ENCODE results near the gene NTN3.
"Not testable (repeated sequence)": the region's sequence is repeated elsewhere in the genome, so short reads cannot be mapped to it uniquely, and the experiment has no call there.

NTN3 gene

DNA sequence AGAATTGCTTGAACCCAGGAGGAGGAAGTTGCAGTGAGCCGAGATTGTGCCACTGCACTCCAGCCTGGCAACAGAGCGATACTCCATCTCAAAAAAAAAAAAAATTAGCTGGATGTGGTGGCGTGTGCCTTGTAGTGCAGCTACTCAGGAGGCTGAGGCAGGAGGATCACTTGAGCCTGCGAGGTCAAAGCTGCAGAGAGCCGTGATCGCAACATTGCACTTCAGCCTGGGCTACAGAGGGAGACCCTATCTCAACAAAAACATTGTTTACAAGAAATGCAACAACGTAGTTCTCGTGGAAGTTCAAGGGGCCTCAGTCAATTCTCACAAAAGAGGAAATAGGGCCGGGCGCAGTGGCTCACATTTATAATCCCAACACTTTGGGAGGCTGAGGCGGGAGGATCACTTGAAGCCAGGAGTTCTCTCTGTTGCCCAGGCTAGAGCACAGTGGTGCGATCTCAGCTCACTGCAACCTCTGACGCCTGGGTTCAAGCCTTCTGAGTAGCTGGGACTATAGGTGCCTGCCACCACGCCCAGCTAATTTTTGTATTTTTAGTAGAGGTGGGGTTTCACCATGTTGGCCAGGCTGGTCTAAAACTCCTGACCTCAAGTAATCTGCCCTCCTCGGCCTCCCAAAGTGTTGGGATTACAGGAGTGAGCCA, 29.8 kb upstream of the NTN3 start:
- DNase-seq: not testable (repeated sequence)

DNA sequence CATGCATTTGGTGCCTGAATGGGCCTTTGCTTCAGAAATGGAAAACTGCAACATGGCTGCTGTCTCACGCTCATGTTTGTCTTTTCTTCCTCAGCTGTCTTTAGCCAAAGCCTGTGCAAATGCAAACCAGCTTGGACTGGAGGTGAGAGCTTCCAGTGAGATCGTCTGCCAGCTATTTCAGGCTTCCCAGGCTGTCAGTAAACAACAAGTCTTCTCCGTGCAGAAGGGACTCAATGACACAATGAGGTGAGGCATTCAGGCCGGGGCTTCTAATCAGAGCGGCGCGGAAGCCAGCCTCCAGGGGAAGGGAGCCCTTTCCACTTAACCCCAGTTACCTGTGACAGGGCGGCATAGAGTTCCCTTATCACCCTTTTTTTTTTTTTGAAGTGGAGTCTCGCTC, 27.5 kb upstream of the NTN3 start:
- no peak for DNase-seq

DNA sequence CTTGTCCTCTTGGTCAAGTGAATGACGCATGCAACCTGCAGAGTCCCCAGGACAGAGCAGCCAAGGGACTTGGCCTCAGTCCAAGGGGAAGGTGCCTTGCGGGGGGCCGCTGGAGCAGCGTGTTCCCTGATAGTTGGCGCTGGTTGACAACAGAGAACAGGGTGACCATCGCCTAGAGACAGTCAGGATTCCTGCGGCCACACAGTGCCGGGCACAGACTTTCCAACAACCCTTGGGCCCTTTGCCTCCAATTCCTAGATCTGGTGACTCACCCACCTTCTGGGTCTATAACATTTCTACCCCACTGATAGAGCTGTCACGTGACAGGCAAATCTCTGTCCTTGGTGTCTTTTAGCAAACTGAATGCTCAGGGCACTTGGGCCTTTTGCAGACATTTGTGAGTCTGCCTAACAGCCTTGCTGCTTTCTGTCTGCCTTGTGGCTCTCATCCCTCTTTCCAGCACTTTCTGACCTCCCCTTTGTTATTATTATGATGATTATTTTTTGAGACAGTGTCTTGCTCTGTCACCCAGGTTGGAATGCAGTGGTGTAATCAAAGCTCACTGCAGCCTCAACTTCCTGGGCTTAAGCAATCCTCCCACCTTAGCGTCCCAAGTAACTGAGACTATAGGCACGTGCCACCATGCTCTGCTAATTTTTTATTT, 23.0 kb upstream of the NTN3 start:
- DNase-seq: no peak

DNA sequence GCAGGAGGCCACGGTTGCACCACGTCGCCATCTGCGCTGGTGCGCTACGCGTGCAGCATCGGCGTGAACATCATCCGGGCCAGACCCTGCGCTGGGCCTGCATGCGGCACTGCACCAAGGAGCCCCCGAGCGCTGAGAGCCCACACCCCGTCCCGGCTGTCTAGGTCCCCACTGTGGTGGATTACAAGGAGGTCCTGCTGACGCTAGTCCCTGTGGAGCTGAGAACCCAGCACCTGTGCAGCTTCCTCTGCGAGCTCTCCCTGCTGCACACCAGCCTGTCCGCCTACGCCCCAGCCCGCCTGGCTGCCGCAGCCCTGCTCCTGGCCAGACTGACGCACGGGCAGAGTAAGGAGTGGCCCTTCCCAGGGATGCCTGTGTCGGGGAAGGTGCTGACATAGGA, 22.0 kb upstream of the NTN3 start:
- DNase-seq: no peak

DNA sequence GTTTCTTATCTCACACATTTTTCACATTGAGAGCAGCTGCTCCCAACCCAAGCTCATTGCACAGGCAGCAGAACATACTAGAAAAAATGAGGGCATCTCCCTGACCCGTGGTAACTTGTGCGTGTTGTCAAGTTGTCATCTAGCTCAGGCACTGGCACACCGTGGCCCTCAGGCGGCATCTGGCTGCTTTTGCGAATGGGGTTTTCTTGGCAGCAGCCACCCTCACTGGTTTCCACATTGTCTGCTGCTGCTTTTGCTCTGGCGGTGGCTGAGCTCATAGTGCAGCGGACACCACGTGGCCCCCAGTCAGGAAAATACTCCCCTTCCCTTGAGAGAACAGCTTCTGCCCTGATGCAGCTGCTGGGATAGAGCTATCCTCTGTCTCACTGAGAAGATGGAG, 20.6 kb upstream of the NTN3 start:
- DNase-seq: no peak

DNA sequence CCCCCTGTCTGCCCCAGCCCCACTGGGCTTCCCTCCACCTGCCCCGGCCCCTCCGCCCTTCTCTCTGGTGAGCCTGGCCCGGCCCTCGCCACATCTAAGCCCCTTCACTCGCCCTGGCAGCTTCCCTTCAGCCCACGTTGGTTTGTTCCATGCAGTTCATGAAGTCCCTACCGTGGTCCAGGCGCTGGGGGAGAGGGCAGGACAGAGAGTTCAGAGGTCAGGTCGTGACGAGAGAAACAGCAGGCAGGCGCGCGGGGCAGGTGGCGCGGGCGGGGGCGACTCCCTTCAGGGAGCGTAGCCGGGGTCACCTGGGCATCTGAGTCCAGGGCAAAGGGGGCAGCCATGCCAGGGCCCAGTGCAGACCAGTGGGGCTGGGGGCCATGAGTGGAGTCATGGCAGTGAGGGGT, 20.1 kb upstream of the NTN3 start:
- DNase-seq: no peak

DNA sequence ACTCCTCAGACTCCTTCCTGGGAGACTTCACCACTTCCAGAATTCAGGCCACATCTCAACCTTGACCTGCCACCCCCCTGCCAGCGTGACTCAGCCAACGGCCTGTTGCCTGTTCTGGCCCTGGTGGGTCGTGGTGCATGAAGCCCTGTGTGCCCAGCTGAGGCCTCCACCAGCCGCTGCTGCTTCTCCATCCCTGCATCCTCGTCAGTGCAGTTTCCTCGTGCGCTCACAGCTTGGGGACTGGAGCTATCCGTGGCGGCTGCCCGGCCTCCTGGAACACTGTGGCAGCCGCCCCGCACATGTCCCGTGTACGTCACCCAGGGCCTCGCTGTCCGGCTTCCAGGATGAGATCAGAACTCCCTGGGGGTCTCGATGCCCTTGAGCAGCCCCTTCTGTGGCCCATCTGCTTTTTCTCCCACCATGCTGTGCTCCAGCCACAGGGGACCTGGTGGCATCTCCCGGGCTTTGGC, 19.2 kb upstream of the NTN3 start:
- DNase-seq: no peak

DNA sequence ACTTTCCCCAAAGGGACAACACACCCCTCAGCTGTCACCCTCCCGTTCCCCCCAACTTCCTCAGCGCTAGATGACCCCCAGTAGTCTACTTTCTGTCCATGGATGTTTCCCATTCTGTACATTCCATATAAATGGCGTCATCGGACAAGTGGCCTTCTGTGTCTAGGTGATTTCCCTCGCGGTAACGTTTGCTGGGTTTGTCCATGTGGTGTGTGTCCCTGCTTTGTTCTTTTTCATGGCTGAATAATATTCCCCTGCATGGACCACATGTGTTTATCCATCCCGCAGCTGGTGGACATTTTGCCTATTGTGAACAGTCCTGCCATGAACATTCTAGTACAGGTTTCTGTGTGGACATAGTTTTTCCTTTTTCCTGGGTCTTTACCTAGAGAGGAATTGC, 18.4 kb upstream of the NTN3 start:
- DNase-seq: no peak

DNA sequence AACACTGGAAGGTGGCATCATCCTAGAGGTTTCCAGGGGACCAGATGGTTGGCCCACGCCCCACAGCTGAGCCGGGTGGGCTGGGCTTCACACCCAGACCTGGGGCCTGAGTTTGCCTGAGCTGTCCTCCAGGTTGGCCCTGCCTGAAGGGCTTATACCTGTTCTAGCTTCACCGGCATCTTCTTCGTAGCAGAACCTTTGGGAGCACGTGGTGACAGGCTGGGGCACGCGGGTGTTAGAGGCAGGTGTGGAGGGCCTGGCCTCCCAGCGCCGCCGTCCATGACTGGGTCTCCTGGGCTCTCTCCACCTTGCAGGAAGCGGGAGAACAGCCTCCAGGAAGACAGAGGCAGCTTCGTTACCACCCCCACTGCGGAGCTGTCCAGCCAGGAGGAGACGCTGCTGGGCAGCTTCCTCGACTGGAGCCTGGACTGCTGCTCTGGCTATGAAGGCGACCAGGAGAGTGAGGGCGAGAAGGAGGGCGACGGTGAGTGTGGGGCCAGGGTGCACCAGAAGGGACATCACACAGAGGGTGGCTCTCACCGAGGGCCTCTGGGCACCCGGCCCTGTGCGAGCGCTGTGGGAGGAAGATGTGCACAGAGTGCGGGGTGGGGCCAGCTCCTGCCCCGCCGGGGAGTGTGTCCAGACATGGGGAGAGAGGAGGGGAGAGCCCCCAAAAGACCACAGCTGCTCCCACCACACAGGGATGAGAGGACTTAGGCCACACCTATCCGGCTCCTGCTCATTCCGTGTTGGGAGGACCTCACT, 15.8 kb upstream of the NTN3 start:
- no peak for DNase-seq

DNA sequence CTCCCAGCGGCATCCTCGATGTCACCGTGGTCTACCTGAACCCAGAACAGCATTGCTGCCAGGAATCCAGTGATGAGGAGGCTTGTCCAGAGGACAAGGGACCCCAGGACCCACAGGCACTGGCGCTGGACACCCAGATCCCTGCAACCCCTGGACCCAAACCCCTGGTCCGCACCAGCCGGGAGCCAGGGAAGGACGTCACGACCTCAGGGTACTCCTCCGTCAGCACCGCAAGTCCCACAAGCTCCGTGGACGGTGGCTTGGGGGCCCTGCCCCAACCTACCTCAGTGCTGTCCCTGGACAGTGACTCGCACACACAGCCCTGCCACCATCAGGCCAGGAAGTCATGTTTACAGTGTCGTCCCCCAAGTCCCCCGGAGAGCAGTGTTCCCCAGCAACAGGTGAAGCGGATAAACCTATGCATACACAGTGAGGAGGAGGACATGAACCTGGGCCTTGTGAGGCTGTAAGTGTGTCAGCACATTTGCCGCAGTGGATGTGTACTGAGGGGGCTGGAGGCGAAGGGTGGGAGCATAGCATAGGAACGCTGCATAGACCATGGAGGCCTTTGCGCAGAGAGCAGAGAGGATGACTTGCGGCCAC, 14.4 kb upstream of the NTN3 start:
- DNase-seq: no peak

DNA sequence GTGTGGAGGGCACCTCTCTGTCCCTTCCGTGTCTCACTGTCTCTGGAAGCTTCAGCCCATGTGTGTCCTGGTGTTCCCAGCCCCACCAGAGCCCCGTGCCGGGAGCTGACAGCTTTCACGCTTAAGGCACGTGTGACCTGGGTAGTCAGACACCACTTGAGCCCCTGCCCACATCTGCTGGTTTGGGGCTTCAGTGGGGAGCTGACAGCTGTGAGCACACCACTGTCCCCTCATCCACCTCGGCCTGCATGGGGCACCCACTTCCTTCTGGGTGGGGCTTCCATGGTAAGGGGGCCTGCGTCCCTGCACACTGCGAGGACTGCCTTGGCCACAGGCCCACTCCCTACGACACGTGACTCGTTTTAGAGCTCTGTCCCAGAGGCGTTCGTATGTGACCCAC, 13.8 kb upstream of the NTN3 start:
- no peak for DNase-seq

DNA sequence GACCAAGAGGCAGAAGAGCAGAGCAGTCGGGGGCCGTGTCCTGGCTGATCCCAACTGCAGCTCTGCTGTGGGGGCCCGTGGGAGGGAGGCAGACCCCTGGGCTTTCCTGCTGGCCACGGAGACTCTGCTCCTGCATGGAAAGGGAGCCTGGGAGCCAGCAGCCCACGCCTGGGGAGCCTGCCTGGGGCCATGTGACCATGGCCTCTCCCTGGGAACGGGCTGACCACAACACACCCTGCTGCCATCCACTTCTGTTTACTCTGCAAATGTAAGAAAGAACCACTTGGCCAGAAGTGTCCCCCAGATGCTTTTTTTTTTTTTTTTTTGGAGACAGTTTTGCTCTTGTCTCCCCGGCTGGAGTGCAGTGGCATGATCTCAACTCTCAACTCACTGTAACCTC, 13.2 kb upstream of the NTN3 start:
- no peak for DNase-seq

DNA sequence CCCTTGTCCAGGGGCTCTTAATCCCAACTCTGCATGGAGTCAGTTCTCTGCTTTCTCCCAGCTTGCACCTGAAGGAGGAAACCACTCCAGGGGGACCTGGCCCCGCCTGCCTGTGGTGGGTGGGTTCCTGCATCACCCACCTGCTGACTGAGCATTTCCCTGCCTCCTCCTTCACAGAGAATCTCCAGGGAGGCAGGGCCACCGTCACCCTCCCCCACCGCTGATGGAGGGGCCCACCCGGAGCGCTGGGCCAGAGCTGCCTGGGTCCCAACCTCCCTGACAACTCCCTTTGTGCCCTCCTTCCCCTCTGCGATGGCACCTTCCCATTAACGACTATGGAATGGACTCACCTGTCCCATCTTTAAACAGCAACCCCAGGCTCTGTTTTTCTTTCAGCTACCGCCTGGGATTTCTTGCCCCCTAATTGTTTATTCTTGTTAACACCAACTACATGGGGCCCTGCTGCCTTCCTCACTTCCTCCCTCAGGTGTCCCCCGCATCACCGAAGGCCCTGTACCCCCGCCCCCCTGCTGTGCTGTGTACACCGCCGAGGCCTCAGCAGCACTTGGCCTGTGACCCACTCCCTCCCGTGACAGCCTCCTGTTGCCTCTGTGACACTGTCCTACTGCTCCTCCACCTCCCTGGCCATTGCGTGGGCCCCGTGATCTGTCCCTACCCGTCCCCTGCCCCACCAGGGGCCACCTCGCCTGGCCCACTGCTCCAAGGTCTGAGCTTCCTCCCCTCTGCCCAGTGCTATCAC, 12.0 kb upstream of the NTN3 start:
- DNase-seq: no peak

DNA sequence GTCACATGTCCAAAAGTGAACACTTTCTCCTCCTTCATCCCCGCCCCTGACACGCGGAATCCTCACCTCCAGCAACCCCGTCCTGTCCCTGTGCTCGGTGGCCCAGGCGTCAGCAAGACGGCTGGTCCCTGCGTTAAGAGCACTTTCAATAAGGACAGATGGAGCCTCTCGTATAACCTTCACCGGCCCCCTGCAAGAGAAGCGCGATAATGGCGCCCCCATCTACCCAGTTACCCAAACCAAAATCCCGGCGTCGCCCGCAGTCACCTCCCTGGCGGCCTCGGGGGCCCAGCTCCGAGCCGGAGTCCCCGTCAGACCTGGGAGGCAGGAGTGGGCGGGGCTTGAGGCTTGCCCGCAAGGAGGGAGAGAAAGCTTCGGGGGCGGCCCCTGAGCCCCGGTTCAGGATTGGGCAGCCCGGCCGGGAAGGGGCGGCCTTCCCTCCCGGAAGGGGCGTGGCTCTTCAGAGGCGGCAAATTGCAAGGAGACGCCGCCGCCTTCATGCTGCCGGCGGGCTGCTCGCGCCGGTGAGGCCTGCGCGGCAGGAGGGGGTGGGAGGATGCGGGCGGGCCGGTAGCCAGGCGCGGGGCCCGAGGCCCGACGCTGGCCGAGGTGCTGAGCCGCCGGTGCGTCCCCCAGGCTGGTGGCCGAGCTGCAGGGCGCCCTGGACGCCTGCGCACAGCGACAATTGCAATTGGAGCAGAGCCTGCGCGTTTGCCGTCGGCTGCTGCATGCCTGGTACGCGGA, 11.3 kb upstream of the NTN3 start, which contains the start of gene TEDC2:
Gene TEDC2, plus strand, starts transcription at position 463 of the 744 bp plus-strand sequence. Its CDS starts 36 bp downstream, at position 499.
- peak; percentile 96 for DNase-seq

DNA sequence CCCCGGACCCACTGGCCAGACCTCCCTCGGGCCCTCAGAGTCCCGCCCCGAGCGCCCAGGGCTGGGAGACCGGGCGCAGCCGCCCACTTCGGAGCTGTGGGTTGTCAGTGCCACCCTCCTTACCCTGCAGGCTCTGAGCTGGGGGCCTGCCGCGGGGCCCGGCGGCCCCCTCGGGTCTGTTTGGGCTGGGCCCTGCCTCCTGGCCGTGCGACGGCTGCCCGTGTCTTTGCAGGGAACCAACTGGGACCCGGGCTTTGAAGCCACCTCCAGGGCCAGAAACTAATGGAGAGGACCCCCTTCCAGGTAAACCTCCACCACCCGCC, 10.7 kb upstream of the NTN3 start:
- DNase-seq: no peak

DNA sequence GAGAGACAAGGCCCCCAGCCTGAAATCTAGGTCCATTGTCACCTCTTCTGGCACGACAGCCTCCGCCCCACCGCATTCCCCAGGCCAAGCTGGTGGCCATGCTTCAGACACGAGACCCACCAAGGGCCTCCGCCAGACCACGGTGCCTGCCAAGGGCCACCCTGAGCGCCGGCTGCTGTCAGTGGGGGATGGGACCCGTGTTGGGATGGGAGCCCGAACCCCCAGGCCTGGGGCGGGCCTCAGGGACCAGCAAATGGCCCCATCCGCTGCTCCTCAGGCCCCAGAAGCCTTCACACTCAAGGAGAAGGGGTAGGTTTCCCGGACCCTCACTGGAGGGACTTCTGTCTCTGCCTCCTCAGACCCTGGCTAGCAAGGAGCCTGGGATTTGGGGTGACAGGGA, 10.2 kb upstream of the NTN3 start:
- no peak for DNase-seq

DNA sequence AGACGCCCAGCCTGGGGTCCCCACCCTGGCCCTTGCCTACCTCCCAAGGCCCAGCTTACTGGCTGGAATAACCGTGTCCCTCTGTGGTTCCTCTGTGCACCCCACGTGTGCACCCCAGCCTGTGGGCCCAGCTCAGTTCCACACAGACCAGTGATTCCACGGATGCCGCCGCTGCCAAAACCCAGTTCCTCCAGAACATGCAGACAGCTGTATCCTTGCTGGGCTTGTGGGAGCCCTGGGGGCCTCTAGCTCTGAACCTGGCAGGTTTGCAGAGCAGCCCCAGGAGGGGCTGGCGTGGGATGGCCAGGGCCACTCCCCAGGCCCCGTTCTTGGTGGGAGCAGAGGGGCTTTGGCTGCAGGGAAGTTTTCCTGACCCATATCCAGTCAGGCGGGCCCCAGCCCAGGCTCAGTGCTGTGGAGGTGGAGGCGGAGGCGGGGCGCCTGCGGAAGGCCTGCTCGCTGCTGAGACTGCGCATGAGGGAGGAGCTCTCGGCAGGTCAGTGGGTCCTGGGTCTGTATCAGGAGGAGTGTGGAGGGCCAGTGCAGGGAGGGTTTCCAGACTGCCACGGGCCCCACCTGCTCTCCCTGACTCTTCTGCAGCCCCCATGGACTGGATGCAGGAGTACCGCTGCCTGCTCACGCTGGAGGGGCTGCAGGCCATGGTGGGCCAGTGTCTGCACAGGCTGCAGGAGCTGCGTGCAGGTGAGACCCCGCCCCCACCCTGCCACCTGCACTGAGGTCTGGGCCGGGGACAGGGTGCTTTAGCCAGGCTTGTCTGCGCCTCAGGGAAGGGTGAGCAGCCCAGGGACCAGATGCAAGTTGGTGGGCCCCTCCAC, 8.8 kb upstream of the NTN3 start:
- DNase-seq: no peak

DNA sequence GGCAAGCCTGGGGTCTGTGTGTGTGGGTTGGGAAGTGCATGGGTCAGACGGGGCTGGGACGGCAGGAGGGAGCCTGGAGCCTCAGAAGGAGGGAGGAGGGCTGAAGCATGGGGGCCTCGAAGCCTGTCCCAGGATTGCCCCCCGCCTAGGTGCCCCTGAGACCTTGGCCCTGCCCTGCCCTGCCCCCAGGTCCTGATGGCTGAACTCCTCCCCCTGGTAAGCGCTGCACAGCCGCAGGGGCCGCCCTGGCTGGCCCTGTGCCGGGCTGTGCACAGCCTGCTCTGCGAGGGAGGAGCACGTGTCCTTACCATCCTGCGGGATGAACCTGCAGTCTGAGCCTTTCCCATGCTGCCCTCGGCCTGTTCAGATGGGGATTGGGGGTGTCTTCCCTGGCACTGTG, 6.8 kb upstream of the NTN3 start:
- DNase-seq: no peak

DNA sequence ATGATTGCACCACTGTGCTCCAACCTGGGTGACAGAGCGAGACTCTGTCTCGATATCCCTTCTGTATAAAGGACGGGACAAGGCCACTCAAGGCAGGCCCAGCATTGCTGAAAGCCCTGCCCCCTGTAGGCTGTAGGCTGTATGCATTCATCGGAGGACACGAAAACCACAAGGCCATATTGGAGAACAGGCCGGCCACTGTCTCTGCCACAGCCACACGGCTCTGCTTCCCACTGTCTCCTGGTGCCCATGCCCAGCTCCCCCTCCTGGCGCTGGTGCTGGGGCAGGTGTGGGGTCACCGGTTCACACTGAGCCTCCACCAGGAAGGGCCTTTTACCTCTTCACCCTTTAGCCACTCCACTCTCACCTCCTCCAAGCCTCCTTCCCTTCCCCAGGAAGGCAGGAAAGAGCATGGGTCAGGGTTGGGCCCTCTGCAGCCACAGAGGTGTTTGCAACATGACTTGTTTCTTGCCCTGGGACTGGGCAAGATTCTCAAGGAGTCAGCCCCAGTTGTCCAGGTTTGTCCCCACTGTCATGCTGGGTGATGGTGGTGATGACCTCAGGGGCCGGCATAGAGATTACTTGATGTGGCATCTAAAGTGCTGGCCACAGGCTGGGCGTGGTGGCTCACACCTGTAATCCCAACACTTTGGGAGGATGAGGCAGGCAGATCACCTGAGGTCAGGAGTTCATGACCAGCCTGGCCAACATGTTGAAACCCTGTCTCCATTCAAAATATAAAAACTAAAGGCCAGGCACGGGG, 5.3 kb upstream of the NTN3 start:
- peak; percentile 51 for DNase-seq

Data from 8988T (cell line).